Endothelial cell (in vitro differentiated cells): ENCODE data around the gene ACADM. TPM values are rescaled to one million over a fixed set of nuclear protein-coding genes. Genes with fewer than 3 reads are reported as not detected.
"Not testable (repeated sequence)": the region's sequence is repeated elsewhere in the genome, so short reads cannot be mapped to it uniquely, and the experiment has no call there.

ENCODE experiments used
- DNase-seq: peaks from one replicate; pipeline ENCODE4 v3.0.0; 2021; ENCODE audit warnings: low spot score
- H3K27ac Mint-ChIP-seq: one replicate; pipeline ENCODE4 v1.8.0; 2021; ENCODE audit warnings: mixed read lengths, inconsistent platforms; ENCODE audit not compliant: unreplicated experiment
- H3K27me3 Mint-ChIP-seq: one replicate; pipeline ENCODE4 v1.8.0; 2021; ENCODE audit warnings: mild to moderate bottlenecking, moderate library complexity, mixed read lengths, inconsistent platforms; ENCODE audit not compliant: unreplicated experiment
- H3K36me3 Mint-ChIP-seq: one replicate; pipeline ENCODE4 v1.8.0; 2021; ENCODE audit warnings: mild to moderate bottlenecking, low read depth, mixed read lengths, inconsistent platforms; ENCODE audit not compliant: unreplicated experiment
- H3K4me1 Mint-ChIP-seq: one replicate; pipeline ENCODE4 v1.8.0; 2021; ENCODE audit warnings: mild to moderate bottlenecking, mixed read lengths, inconsistent platforms; ENCODE audit not compliant: unreplicated experiment
- H3K4me3 Mint-ChIP-seq: one replicate; pipeline ENCODE4 v1.8.0; 2021; ENCODE audit warnings: mild to moderate bottlenecking, mixed read lengths, inconsistent platforms; ENCODE audit not compliant: unreplicated experiment
- H3K9me3 Mint-ChIP-seq: one replicate; pipeline ENCODE4 v1.8.0; 2021; ENCODE audit warnings: mixed read lengths, inconsistent platforms; ENCODE audit not compliant: unreplicated experiment
- CTCF ChIP-seq: fragments of 200-600 bp; sonication (generic); IDR thresholded peaks from one replicate; pipeline ENCODE4 v1.5.0; 2021; ENCODE audit warnings: antibody characterized with exemption; ENCODE audit not compliant: unreplicated experiment
- long read RNA-seq: library from polyadenylated mRNA; unstranded; transcript quantifications from one replicate; pipeline ENCODE4 v2.0.0, GENCODE V29; 2020; ENCODE audit not compliant: unreplicated experiment
- total RNA-seq: library from RNA; stranded (reverse); fragmentation: NEBNext Ultra II Directional; extraction: Animal tissue kit (Norgen Biotek cat#: 25700); gene quantifications from one replicate; pipeline ENCODE4 v1.2.1, GENCODE V29; 2021; ENCODE audit not compliant: unreplicated experiment

ACADM gene
- 53.5 TPM for total RNA-seq
- long read RNA-seq, transcript ACADM-202 (12 exons, 2,619 nt): major isoform, 46 of 59 reads
- long read RNA-seq, partial matches to known transcripts: 4 of 59 reads
- long read RNA-seq, other reads (novel, unspliced or antisense): 7 of 59 reads

GRCh38 chr1:75724472-75725022 is at the start of gene ACADM:
Gene ACADM (plus strand): TSS chr1:75724709. CDS start chr1:75724788, 79 bp downstream.
- Mint-ChIP-seq H3K9me3 (no peaks in the 10 kb centered on the region), H3K27me3 (peaks cover 5% of the 10 kb centered on the region), H3K4me3 (peak within 1 kb of the TSS; percentile 98), H3K4me1 (peaks cover 19% of the 10 kb centered on the region), H3K36me3 (no peaks in the 10 kb centered on the region), H3K27ac (peak within 1 kb of the TSS; percentile 98)
- no peak for TF ChIP-seq CTCF
- DNase-seq: peak; percentile 81

- H3K27ac Mint-ChIP-seq: no peak overlapping the region
- peak overlapping the region; percentile 47 for H3K4me3 Mint-ChIP-seq
- DNase-seq: no peak
- no peaks in the 10 kb centered on the region for H3K27me3 Mint-ChIP-seq
- H3K9me3 Mint-ChIP-seq: no peaks in the 10 kb centered on the region
- no peaks in the 10 kb centered on the region for H3K4me1 Mint-ChIP-seq
- TF ChIP-seq CTCF: no peak
- no peaks in the 10 kb centered on the region for H3K36me3 Mint-ChIP-seq
Observed at GRCh38 chr1:75677443-75677842, 47.1 kb upstream of the ACADM start.

GRCh38 chr1:75677964-75678363 is 46.5 kb upstream of the ACADM start:
- not testable (repeated sequence) for H3K27ac Mint-ChIP-seq, H3K36me3 Mint-ChIP-seq, H3K9me3 Mint-ChIP-seq, H3K4me3 Mint-ChIP-seq, H3K4me1 Mint-ChIP-seq, DNase-seq, H3K27me3 Mint-ChIP-seq

- Mint-ChIP-seq H3K36me3 (no peaks in the 10 kb centered on the region), H3K4me1 (no peaks in the 10 kb centered on the region), H3K27ac (no peak overlapping the region), H3K9me3 (no peaks in the 10 kb centered on the region), H3K27me3 (peaks cover 1% of the 10 kb centered on the region), H3K4me3 (no peak overlapping the region)
- TF ChIP-seq CTCF: no peak
- DNase-seq: no peak
Observed at GRCh38 chr1:75690547-75690946, 34.0 kb upstream of the ACADM start.

GRCh38 chr1:75693551-75693950 is 31.0 kb upstream of the ACADM start:
- Mint-ChIP-seq H3K27me3 (no peaks in the 10 kb centered on the region), H3K4me3 (no peak overlapping the region), H3K4me1 (no peaks in the 10 kb centered on the region), H3K27ac (no peak overlapping the region), H3K36me3 (no peaks in the 10 kb centered on the region), H3K9me3 (no peaks in the 10 kb centered on the region)
- TF ChIP-seq CTCF: no peak
- DNase-seq: no peak
